Esophagus squamous epithelium (tissue), 5 donors: Measurements from ENCODE around the gene ANKFY1. TPM values are rescaled to one million over a fixed set of nuclear protein-coding genes. Genes with fewer than 3 reads are reported as not detected.
A peak's percentile ranks its signal among the peaks of the same experiment; 100 is the strongest.
"Not testable (repeated sequence)": the region's sequence is repeated elsewhere in the genome, so short reads cannot be mapped to it uniquely, and the experiment has no call there.

ENCODE experiments used
- DNase-seq: peaks from one replicate; lab custom pipeline; 2025; lab: John Stamatoyannopoulos, UW
- H3K27ac ChIP-seq, 4 donors: fragments of 200-600 bp; sonication (generic); one replicate each; pipeline ENCODE4 v1.5.1; 2016 to 2019; ENCODE audit warnings: mild to moderate bottlenecking in 1 of 4
- H3K27me3 ChIP-seq, 4 donors: fragments of 200-600 bp; sonication (generic); 1 replicate in 3 of 4; 2 replicates in 1 of 4; pipeline versions ENCODE4 v1.5.1 to v1.6.0; 2017 to 2021; ENCODE audit warnings: antibody characterized with exemption in 1 of 4
- H3K36me3 ChIP-seq, 3 donors: fragments of 200-600 bp; sonication (generic); one replicate each; pipeline ENCODE4 v1.5.1; 2016 to 2019
- H3K4me1 ChIP-seq, 3 donors: fragments of 200-600 bp; sonication (generic); one replicate each; pipeline ENCODE4 v1.5.1; 2017 to 2019
- H3K4me3 ChIP-seq, 4 donors: fragments of 200-600 bp; sonication (generic); 1 replicate in 3 of 4; 2 replicates in 1 of 4; pipeline ENCODE4 v1.5.1; 2016 to 2019; ENCODE audit warnings: mild to moderate bottlenecking in 2 of 4, moderate library complexity in 1 of 4
- H3K9me3 ChIP-seq, 3 donors: fragments of 200-600 bp; sonication (generic); one replicate each; pipeline ENCODE4 v1.5.1; 2016 to 2019
- POLR2A ChIP-seq, 4 donors: fragments of 450-650 bp; IDR thresholded peaks; one replicate each; pipeline ENCODE4 v1.6.1; 2017; ENCODE audit warnings: antibody characterized with exemption in 4 of 4, mild to moderate bottlenecking in 4 of 4, moderate library complexity in 3 of 4
- WGBS, 2 donors: methylation state at CpG; one replicate each; pipeline ENCODE4 v1.1.5; 2018; 5-methylcytosine and 5-hydroxymethylcytosine counted together
- intact Hi-C: fragments of 100-400 bp; cut with DNase I; formaldehyde crosslinking; loops from one replicate; pipeline ENCODE4 v1.15.0; 2022
- total RNA-seq, 4 donors: library from RNA; depleted of rRNA; stranded (reverse); fragments of >200 nt; gene quantifications; one replicate each; pipeline ENCODE4 v1.1.0, GENCODE V29; 2016
- TF ChIP-seq, protein P1 (sequence below), 6 experiments: fragments of 450-650 bp in 4 of 6; fragments of 200-600 bp in 2 of 6; sonication (generic) in 2 of 6; IDR thresholded peaks; one replicate each; pipeline ENCODE4 v1.5.1; 2016 to 2019; ENCODE audit warnings: antibody characterized with exemption in 6 of 6, mild to moderate bottlenecking in 4 of 6, moderate library complexity in 4 of 6
- donor health status: DM: yes; HTN: yes; CAD: no.

ANKFY1 gene
- total RNA-seq, 4 donors from 2014 or later, result 21.0 to 34.7 (median 26.4) TPM

DNA sequence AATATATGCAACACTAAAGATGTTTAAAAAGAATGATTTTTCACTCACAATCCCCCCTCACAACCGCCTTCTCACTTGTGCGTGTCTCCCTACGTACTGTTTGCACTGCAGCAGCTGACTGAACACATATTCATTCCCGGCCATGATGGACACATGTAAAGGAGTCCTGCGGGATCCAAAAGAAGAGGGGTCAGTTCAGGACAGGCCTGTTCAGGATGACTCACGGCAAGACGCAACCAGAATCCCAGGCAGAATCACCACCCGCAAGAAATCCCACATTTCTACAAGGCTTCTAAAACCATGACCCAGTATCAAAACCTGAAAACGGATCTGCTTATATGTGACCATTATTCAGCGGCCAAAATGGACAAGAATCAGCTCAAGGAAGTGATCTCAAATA, 68.5 kb downstream of the ANKFY1 start:
- no peak for DNase-seq
- intact Hi-C loops, result no loop called here
- Histone ChIP-seq H3K9me3 (no peaks in the 10 kb centered on the region), H3K4me3 (no peak overlapping the region), H3K27ac (peak overlapping the region in 1 of 4 donors; percentile 4), H3K27me3 (no peaks in the 10 kb centered on the region), H3K4me1 (peaks cover 0 to 6% (median 0%) of the 10 kb centered on the region in 3 donors), H3K36me3 (peaks cover 5 to 85% (median 21%) of the 10 kb centered on the region in 3 donors)
- no peak for TF ChIP-seq POLR2A (IDR thresholded peaks at IDR 0.05)
- TF ChIP-seq, protein P1, sequence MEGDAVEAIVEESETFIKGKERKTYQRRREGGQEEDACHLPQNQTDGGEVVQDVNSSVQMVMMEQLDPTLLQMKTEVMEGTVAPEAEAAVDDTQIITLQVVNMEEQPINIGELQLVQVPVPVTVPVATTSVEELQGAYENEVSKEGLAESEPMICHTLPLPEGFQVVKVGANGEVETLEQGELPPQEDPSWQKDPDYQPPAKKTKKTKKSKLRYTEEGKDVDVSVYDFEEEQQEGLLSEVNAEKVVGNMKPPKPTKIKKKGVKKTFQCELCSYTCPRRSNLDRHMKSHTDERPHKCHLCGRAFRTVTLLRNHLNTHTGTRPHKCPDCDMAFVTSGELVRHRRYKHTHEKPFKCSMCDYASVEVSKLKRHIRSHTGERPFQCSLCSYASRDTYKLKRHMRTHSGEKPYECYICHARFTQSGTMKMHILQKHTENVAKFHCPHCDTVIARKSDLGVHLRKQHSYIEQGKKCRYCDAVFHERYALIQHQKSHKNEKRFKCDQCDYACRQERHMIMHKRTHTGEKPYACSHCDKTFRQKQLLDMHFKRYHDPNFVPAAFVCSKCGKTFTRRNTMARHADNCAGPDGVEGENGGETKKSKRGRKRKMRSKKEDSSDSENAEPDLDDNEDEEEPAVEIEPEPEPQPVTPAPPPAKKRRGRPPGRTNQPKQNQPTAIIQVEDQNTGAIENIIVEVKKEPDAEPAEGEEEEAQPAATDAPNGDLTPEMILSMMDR (IDR thresholded peaks at IDR 0.05), result no peak
- 87 to 90% methylated on average over 8 of the region's 10 CpGs for WGBS, 2 donors

DNA sequence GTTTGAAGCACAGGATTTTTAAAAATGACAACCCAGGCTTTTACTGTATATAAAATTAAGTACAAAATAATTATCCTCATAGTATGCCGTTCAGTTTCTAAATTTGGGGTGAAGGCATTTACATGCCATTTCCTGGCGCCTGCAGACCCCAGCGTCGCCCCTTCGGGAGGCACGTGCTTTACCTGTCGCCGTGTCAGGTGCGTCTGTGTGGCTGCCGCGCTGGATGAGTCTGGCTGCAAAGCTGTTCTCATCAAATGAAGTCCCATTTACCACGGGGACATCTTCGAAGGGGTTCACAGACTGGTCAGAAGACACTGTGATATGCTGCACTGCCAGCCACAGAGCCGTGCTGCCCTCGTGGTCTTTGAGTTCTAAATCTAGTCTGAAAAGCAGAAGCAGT, 69.0 kb downstream of the ANKFY1 start:
- Histone ChIP-seq H3K4me1 (peaks cover 0 to 8% (median 0%) of the 10 kb centered on the region in 3 donors), H3K36me3 (peaks cover 5 to 86% (median 21%) of the 10 kb centered on the region in 3 donors), H3K27me3 (no peaks in the 10 kb centered on the region), H3K27ac (no peak overlapping the region), H3K9me3 (no peaks in the 10 kb centered on the region), H3K4me3 (no peak overlapping the region)
- no peak for DNase-seq
- intact Hi-C loops, result no loop called here
- WGBS, 2 donors, result 87 to 96% methylated on average over 12 to 13 of the region's 15 CpGs
- TF ChIP-seq POLR2A (IDR thresholded peaks at IDR 0.05), result no peak
- TF ChIP-seq, protein P1 (IDR thresholded peaks at IDR 0.05), result no peak

DNA sequence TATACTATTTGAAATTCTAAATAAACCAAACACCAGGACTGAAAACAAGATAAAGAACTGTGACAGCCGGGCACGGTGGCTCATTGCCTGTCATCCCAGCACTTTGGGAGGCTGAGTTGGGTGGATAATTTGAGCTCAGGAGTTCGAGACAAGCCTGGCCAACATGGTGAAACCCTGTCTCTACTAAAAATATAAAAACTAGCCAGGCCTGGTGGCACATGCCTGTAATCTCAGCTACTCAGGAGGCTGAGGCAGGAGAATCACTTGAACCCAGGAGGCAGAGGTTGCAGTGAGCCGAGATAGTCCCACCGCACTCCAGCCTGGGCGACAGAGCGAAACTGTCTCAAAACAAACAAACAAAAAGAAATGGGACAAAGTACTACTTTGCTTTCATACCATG, 73.0 kb downstream of the ANKFY1 start:
- H3K9me3 ChIP-seq, intact Hi-C loops, DNase-seq, H3K27me3 ChIP-seq, H3K4me3 ChIP-seq: not testable (repeated sequence)
- peaks cover 0 to 40% (median 9%) of the 10 kb centered on the region in 3 donors for H3K4me1 ChIP-seq
- peaks cover 0 to 92% (median 9%) of the 10 kb centered on the region in 3 donors for H3K36me3 ChIP-seq
- WGBS, 2 donors, result 82 to 90% methylated on average over 7 of the region's 7 CpGs
- H3K27ac ChIP-seq, result peak overlapping the region in 3 of 4 donors; percentile 35 to 58 (median 48)

DNA sequence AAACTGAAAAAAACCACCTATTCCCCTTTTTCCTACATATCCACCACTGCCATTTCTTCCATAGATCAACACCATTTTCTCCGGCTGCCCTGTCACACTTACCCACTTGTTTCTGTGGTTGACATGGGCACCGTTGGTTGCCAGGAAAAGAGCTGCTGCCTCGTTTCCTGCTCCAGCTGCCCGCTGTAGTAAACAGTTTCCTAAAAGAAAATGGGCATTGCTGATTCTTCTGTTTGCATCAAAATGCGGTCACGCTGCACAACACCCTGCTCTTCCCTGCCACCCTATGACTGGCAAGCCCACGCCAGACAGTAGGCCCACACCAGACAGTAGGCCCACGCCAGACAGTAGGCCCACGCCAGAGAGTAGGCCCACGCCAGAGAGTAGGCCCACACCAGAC, 74.5 kb downstream of the ANKFY1 start:
- Histone ChIP-seq H3K27ac (peak overlapping the region in 2 of 4 donors; percentile 48 to 58), H3K4me3 (no peak overlapping the region), H3K9me3 (no peaks in the 10 kb centered on the region), H3K27me3 (no peaks in the 10 kb centered on the region), H3K36me3 (peaks cover 0 to 92% (median 0%) of the 10 kb centered on the region in 3 donors), H3K4me1 (peaks cover 0 to 47% (median 9%) of the 10 kb centered on the region in 3 donors)
- TF ChIP-seq, protein P1 (IDR thresholded peaks at IDR 0.05), result no peak
- WGBS, 2 donors, result 78 to 80% methylated on average over 4 to 7 of the region's 10 CpGs
- DNase-seq, result no peak
- intact Hi-C loops, result no loop called here

DNA sequence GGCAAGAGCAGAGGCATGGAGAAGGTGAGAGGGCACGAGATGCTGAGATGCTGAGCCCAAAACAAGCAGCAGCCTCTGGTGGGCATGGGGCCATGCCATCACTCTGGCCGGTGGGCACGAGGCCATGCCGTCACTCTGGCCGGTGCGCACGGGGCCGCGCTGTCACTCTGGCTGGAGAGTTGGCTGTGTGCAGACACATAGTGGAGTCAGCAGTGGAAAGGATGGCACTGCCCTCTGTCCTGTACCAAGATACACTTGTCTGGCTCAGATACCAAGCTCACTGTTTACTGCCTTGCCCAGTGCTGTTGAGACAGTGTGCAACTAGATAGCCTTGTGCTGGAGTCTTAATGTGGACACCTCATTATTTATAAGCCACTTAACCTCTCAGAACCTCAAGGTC, 75.7 kb downstream of the ANKFY1 start:
- 87 to 91% methylated on average over 9 of the region's 9 CpGs for WGBS, 2 donors
- no peak for TF ChIP-seq POLR2A (IDR thresholded peaks at IDR 0.05)
- TF ChIP-seq, protein P1 (IDR thresholded peaks at IDR 0.05), result no peak
- peaks cover 0 to 47% (median 9%) of the 10 kb centered on the region in 3 donors for H3K4me1 ChIP-seq
- no peak for DNase-seq
- peak overlapping the region in 3 of 4 donors; percentile 83 to 89 (median 88) for H3K27ac ChIP-seq
- intact Hi-C loops, result no loop called here
- no peaks in the 10 kb centered on the region for H3K27me3 ChIP-seq
- H3K9me3 ChIP-seq, result no peaks in the 10 kb centered on the region
- H3K4me3 ChIP-seq, result no peak overlapping the region
- peaks cover 5 to 92% (median 8%) of the 10 kb centered on the region in 3 donors for H3K36me3 ChIP-seq
